Hepatocyte (in vitro differentiated cells): ENCODE measurements around the gene RBM23.

Experiments
- EZH2 ChIP-seq: fragments of 200-600 bp; sonication (generic); IDR thresholded peaks from 2 replicates; pipeline ENCODE4 v1.6.1; 2016; ENCODE audit warnings: antibody characterized with exemption, mild to moderate bottlenecking, borderline replicate concordance
- TF ChIP-seq, protein P1 (sequence below): fragments of 200-600 bp; sonication (generic); IDR thresholded peaks from 2 replicates; pipeline ENCODE4 v1.5.1; 2016; ENCODE audit warnings: antibody characterized with exemption, mild to moderate bottlenecking; ENCODE audit not compliant: poor library complexity

DNA sequence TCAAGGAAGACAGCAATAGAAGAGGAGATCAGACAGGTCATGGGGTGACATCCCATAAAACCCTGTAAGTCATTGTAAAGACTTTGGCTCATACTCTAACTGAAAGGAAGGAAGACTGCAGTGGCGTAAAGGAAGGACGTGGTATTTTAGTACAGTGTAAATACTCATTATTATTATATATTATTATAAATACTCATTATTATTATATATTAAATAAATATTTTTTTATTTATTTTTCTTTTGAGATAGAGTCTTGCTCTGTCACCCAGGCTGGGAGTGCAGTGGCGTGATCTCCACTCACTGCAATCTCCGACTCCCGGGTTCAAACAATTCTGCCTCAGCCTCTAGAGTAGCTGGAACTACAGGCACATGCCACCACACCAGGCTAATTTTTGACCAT lies 62.5 kb downstream of the RBM23 start:
- TF ChIP-seq, protein P1, sequence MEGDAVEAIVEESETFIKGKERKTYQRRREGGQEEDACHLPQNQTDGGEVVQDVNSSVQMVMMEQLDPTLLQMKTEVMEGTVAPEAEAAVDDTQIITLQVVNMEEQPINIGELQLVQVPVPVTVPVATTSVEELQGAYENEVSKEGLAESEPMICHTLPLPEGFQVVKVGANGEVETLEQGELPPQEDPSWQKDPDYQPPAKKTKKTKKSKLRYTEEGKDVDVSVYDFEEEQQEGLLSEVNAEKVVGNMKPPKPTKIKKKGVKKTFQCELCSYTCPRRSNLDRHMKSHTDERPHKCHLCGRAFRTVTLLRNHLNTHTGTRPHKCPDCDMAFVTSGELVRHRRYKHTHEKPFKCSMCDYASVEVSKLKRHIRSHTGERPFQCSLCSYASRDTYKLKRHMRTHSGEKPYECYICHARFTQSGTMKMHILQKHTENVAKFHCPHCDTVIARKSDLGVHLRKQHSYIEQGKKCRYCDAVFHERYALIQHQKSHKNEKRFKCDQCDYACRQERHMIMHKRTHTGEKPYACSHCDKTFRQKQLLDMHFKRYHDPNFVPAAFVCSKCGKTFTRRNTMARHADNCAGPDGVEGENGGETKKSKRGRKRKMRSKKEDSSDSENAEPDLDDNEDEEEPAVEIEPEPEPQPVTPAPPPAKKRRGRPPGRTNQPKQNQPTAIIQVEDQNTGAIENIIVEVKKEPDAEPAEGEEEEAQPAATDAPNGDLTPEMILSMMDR: no peak
- no peak for TF ChIP-seq EZH2
